SHP77 treated with DMSO at 0.1 percent for 48 hours (cell line): ENCODE data around the gene LARP6.
A peak's percentile ranks its signal among the peaks of the same experiment; 100 is the strongest.
"Not testable (repeated sequence)": the region's sequence is repeated elsewhere in the genome, so short reads cannot be mapped to it uniquely, and the experiment has no call there.

ENCODE experiments used
- DNase-seq: peaks from one replicate; lab custom pipeline; 2025; lab: John Stamatoyannopoulos, UW

The LARP6 gene

DNA sequence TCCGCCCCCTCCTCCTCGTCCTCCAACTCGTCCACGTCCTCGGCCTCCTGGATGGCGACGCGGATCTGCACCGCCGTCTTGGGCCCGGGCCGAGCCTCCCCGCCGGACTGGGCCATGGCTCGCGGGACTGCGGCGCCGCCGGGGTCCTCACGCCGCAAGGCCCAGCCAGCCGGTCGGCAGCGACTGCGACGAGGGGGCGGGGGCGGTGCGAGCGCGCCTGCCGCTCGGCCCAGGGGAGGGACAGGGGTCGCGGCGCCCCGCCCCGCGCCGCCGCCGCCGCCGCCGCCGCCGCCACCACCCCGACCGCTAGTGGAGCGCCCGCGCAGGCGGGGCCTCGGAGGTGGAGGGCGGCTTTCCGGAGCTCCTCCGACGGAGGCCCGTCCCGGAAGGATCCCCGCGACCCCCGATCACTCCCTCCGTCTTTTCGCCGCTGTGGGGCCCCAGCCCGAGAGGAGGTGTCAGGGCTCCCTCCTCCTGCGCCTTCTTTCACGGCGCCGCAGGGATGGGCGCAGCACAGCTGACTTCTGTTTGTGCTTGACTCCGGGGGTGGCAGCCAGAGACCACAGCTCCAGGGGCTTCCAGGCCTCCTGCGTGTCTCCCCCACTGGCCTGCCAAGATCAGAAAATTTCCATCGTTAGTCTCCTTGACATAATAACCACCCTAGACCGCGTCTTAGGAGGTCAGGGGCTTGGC lies at the start of gene LARP6:
Gene LARP6 (minus strand): TSS at position 185 of the 693 bp plus-strand sequence. CDS start 69 bp downstream, at position 116.
- DNase-seq, result no peak

DNA sequence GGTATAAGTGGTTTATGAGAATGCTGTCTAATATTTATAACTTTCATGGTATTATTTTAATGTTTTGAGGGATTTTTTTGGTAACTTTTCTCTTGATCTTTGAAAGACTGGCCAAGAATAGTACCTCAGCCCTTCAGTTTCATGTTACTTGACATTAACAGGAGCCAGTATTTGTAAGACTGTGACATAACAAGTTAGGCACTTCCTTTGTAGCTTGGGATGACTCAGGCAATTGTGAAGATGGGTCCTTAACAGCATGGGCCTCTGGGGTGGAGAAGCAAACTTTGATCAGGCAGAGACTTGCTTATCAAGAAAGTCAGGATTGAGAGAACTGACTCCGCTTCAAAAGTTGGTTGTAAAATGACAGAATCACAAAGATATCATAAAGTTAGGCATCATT lies 48.1 kb upstream of the LARP6 start:
- no peak for DNase-seq

DNA sequence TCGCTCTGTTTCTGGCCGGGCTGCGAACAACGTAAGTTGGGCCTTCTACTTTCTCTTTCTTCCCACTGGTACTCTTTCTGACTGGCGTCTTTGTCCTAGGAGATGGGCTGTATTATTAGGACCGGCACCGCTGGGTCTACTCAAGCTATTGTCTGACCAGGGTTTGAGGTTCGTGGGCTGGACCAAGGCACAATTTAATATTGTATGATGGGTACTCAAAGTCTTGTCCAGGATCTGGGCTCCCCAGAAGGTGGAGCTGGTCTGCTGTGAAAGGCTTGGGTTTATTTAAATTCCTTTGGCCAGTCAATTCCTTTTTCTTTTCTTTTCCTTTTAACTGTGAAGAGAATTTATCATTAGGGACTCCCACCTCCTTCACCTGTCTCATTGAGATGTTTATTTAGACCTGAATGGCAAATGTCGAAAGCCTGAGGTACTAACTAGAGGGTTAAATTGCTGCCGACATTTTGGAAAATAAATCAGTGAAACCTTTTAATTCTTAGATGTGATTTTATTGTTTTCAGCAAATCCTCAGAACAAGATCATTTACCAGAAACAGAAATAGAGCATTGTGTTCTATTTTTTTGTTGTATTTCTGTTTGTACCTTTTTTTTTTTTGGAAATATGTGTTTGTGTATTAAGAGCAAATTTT lies 39.1 kb upstream of the LARP6 start:
- DNase-seq, result peak; percentile 67

DNA sequence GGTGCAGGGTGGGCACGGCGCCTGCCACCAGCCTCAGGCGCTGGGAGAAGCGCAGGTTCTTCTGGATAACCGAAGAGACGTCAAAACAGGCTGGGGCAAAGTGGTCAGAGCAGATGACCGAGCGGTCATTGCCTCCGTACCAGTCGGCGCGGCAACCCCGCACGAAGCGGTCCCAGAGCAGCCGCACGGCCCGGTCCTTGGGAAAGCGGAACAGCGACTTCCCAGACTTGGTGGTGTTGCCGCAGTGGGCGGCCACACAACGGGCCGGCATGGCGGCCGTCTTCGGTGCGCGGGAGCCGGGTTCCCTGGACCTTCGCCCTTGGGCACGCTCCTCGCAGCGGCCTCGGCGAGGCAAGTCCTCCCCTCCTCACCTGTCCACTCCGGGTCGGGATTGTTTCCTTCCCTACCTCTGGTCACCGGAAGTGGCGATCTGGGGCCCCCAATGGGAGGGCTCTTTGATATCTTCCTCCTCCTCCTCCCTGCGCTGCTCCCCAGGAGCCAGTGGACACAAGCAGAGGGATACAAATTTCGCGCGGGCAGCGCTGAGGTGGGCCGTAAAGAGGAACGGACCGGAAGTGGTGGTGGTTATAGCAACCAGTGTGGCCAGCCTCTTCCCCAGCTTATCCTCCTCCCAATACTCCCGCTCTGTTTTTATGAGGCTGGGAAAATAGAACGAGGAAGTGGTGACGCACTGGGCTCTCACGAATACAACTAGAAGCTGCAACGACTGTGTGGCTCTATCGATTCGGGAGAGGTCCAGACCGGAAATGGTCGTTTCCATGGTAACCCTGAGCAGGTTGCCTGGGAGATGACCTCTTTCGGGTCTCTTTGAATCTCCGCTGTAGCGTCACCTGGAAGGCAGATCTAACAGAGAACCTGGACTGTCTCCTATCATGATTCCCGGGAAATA lies 38.3 kb upstream of the LARP6 start, which contains the start of the genes LRRC49 and THAP10:
Gene LRRC49 (plus strand): TSS at position 825 of the 910 bp plus-strand sequence. CDS start 69 bp downstream, at position 894.
Gene THAP10 (minus strand): TSS at position 432 of the 910 bp plus-strand sequence. CDS start 161 bp downstream, at position 271.
- peak; percentile 95 for DNase-seq

DNA sequence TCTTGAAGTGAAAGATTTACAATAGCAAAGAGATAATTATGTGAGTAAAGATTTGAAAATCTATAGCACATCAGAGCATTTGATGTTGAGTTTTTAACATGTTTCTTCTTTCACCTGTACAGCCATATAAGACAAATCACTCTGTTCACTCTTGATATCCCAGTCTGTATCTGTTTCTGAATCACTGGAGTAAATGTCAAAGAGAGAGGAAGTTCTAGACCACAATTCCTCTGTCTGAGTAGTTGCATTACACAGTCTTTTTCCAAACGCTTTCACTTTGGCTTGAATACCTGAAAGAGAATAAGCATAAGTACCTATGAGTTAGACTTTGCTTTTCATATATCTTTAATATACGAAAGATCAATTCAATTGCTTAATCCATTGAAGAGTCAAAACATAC lies 28.4 kb upstream of the LARP6 start:
- DNase-seq, result no peak

DNA sequence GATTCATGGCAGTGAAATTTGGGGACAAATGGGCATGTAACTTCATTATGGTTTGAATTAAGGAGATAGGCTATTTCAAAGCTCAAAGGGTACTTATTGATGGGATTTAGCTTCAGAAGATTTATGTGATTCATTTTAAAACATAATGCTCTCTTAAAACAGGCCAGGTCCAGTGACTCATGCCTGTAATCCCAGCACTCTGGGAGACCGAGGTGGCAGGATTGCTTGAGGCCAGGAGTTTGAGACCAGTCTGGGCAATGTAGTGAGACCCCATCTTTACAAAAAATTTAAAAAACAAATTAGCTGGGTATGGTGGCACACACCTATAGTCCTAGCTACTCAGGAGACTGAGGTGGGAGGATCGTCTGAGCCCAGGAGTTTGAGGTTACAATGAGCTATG lies 26.8 kb upstream of the LARP6 start:
- DNase-seq, result no peak

DNA sequence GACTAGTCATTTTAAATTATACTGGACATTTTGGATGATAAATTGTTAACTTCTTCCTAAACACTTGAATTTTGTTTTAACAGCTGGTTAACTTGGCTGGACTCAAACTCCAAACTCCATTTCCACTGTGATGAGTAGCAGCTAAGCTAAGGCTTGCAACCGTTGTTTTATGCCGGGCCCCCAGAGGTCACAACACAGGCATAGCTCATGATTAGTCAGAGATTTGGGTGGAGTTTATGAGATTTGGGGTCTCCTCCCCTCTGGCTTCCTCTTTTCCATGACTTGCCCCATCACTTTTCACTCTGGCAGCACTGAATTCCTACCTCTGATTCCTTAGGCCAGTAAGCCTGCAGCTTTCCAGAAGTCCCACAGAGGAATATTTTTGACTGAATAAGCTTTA lies 25.4 kb upstream of the LARP6 start:
- no peak for DNase-seq

DNA sequence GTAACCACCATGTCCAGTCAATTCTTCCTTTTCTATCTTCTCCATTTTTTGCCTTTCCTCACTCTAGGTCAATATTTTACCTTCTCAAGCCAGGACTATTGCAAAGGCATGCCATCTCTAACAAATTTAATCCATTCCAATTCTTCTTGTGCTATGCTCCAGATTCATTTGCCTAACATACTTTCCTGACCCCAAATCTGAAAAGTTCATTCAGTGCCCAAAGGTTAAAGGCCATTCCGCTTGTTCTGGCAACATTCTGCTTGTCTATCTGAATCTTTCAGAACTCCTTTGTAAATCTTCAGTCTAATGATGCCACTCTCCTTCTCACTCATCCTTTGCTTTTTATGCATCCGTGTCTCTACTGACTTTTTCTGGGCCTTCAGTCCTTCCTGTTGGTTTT lies 22.7 kb upstream of the LARP6 start:
- no peak for DNase-seq

DNA sequence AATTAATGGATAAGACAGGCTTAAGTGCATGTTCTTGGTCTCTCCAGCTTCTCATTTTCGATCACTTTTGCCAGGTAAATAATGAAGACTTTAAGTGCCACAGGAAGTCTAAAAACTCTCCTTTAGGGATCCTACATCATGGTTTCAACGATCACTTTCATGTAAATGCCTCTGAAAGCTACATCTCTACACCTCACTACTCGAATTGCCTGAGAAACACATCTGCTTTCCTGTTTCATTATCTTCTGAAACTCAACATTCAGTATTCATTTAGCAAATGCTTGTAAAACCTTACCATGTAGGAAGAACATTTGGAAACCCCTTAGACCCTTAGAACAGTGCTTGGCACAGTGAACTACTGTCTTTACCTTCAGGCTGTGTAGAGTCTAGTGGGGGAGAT lies 22.1 kb upstream of the LARP6 start:
- no peak for DNase-seq

DNA sequence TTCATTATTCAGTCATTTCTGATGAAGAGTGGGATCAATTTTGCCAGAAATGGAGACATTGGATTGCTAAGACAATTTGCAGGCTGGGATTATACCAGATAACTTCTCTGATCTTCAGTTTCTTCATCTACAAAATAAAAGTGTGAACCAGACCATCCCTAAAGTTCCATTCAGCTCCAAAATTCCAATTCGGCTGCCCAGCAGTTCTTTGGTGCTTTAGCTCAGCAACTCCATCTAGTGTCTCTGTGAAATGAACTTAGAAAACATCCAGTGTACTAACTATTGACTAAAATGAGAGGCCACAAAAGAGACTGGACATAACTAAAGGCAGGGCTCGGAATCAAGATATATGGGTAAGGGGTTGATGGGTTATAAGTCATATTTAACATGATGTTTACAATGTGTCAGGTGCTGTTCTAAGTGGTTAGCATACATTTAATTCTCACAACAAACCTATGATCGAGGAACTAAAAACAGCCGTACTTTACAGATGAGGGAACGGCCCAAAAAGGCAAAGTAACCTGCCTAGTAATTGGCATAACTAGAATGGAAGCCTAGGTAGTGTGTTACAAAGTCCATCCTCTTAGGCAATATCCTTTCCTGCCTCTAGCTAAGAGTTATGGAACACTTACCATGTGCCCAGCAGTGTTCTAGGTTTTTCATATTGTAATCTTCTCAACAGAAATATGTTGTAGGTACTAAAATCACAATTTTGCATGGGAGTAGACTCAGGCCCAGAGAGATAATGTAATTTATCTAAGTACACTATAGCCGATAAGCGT lies 21.2 kb upstream of the LARP6 start:
- no peak for DNase-seq

DNA sequence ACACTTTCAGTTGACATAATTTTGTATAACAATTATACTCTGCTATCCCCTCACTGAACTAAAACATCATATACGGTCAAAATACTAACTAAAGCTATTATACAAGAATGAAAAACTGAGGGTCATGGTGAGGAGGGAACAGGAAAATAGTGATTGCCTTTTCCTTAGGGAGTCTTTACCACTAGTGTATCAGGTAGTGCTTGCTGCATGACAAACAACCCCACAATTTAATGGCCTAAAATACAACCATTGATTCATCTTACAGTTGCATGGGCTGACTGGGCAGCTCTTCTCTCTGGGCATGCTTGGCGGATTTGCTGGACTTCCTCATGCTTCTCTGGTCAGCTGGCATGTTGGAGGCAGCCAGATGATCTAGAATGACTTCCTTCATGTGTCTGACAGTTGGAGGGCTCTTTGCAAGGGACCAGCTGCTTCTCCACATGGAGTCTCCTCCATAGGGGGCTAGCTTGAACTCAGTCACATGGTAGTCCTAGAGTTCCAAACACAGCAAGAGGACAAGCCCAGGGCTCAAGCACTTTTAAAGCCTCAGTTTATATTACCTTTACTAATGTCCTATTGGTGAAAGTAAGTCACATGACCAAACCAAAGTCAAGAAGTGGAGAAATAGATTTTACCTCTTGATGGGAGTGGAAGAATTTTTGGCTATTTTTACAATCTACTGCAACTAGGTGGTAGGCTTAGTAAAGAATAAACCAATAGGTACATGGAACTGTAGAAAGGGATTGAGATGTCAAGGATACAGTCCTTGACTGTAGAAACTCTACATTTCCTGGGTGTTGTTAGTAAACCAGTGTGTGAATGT lies 19.5 kb upstream of the LARP6 start:
- DNase-seq, result no peak

DNA sequence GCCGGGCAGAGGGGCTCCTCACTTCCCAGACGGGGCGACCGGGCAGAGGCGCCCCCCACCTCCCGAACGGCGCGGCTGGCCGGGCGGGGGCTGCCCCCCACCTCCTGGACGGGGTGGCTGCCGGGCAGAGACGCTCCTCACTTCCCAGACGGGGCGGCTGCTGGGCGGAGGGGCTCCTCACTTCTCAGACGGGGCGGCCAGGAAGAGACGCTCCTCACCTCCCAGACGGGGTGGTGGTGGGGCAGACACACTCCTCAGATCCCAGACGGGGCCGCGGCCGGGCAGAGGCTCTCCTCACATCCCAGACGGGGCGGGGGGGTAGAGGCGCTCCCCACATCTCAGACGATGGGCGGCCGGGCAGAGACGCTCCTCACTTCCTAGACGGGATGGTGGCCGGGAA lies 17.5 kb upstream of the LARP6 start:
- not testable (repeated sequence) for DNase-seq

DNA sequence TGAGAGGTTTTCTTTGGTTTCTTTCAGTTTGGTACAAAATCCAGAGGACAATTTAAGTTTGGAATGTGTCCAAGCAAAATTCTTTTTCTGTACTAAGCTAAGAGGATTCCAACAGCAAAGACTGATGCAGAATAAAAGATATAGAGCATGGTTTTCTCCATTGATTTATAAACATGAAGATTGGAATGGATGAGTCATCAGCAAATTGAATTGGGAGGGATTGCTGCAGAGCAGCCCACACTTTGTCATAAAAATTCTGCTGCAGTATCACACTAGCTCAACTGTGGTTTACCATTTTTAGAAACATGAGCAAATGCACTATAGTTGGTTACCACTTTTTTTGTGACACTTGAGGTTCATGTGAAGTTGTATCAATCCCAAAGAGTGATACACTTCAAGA lies 16.1 kb upstream of the LARP6 start:
- DNase-seq, result no peak

DNA sequence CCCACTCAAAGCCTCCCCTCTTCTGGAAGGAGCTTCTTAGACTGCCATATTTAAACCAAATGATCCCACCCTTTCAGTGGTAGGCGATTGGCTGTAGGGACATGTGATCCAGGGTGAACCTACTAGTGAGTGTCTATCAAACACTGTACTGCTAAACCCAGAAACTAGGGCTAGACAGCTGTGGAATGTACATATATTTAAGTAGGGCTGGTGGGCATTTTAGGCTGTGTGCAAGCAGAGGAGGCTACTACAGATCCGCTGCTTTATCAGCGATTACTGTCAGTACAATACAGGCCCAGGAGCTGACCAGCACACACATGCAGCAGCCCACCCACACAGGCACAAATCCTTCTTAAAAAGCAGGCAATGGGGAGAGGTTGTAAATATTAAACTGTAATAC lies 15.4 kb upstream of the LARP6 start:
- DNase-seq, result no peak

DNA sequence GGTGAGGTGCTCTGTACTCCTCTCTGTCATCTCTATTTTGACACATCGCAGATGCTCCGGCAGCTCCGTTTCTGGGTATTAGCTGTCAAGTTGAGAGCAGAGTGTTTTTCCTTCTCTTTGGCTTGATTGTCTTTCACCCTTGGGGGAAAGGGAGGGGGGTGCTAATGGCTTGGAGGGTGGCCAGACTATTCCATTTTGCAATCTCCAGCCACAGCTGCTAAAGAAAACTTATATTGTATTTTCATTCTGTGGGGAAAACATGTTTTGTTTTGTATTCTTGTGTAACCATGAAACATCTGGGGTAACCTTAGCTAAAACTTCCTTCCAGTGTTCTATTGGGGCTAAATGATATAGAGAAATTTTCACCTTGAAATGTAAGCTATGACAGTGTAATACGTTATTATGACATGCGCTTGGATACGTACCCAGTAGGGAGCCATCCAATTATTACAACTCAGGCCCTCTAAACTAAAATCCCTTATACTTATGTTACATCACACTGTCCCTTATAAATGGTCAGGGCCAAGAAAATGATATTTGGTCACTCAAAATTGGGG lies 14.0 kb upstream of the LARP6 start:
- no peak for DNase-seq

DNA sequence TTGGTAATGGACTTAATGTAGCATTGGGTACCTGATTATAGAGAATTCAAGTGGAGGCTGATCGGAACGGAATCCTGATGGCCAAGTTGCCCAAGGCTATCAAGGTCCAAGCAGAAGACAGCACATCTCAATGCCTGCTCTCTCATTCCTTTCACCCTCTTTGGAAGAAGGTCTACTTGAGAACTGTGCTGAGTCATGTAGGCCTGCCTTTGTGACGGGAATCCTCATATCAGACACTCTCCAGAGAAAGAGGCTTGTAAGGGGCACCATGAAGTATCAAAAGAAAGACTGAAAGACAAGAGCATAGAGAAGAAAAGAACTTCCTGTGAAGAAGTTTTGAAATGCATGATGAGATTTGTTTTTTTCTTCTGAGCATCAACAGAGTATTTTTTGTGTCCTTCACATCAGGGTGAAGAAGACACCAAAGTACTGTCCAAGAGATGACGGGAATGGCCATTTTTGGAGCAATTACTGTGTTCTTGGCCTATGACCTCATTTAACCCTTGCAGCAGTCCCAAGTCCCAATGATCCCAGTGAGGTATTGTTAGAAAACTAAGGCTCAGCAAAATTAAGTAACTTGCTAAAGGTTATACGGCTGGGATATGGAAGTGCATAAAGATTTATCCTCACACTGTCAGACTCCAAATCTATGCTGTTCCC lies 13.2 kb upstream of the LARP6 start:
- no peak for DNase-seq

DNA sequence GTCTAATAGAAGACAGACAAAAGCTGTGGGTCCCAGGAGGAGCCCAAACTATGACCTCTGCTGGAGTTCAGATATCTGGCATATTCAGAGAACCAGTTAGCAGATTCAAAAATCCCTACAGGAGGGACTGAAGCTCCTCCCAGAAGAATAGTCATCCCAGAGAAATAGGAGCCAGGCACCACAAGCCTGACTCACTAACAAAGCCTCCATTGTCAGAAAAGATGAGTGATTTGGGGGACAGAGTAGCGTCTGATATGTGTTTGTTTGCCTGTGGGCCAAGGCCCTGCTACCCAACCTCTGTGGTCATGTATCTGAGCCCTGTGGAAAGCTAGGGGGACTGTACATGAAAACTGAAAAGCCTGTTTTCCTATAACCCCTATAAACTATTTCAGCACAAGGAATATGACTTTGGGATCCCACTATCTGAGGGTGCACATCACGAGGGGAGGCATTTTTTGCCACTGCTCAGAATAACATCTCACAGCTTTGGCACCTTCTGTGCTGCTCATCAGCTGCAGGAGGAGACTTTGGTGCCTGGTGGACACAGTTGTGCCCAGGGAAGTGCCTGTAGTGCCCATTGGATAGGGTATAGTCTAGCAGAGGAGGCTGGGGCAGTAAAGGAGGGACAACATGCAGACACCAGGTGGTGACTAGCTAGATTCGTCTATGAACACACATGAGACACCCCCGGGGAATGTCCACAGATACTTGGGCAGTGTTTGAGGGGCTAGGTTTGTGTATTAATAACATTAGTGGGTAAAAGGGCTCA lies 9.7 kb upstream of the LARP6 start:
- no peak for DNase-seq

DNA sequence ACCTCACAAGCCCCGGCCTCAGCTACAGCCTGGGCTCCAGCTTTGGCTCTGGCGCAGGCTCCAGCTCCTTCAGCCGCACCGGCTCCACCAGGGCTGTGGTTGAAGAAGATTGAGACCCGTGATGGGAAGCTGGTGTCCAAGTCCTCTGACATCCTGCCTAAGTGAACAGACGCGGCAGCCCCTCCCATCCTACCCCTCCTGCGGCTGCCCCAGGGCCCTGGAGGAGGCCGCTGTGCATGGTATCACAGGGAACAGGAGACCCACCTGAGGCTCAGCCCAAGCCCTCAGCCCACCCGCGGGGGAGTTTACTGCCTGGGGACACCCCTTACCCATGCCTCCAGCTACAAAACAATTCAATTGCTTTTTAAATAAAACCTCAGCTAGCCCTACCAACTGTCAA lies 6.0 kb upstream of the LARP6 start:
- no peak for DNase-seq

DNA sequence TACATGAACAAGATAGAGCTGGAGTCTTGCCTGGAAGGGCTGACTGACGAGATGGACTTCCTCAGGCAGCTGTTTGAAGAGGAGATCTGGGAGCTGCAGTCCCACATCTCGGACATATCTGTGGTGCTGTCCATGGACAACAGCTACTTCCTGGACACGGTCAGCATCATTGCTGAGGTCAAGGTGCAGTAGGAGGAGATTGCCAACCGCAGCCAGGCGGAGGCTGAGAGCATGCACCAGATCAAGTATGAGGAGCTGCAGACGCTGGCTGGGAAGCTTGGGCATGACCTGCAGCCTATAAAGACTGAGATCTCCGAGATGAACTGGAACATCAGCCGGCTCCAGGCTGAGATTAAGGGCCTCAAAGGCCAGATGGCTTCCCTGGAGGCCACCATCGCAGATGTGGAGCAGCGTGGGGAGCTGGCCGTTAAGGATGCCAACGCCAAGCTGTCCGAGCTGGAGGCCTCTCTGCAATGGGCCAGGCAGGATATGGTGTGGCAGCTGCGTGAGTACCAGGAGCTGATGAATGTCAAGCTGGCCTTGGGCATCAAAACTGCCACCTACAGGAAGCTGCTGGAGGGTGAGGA lies 5.5 kb upstream of the LARP6 start:
- no peak for DNase-seq
